ENCODE results near the gene TJAP1. TPM values are rescaled to one million over a fixed set of nuclear protein-coding genes. Genes with fewer than 3 reads are reported as not detected.

Gene TJAP1
- polyA plus RNA-seq, 1 donor (not counting 4 experiments of a cell fraction or from before 2014, with no cell fraction given): 23.3 TPM

DNA sequence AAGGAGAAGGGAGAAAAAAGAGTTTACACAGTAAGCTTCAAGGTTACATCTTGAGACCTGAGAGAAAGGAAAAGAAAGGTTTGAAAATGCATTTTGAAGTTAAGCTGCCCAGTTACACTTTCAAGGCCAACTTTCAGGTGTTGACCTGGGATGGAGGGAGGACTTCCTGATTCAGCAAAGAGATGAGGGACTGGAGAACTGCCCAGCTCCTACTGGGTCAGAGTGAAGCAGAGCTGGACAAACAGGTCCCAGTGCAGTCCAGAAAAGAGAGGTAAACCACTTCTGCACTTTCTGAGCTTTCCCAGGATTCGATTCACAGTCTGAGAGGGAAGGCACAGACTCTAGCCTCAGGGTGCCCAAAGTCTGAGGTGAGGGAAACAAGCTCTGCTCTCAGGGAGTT lies 6.0 kb upstream of the TJAP1 start:
- no peaks in the 10 kb centered on the region for H3K9me3 ChIP-seq (ENCODE audit: control insufficient read depth, low read depth, low read length)
- no peak overlapping the region for H2AFZ ChIP-seq (ENCODE audit: control insufficient read depth, low read length)
- H4K20me1 ChIP-seq (ENCODE audit: control insufficient read depth, extremely low read depth, insufficient read depth, low read length): no peaks in the 10 kb centered on the region
- H3K27me3 ChIP-seq (ENCODE audit: control insufficient read depth, extremely low read depth, insufficient read depth, low read length): no peaks in the 10 kb centered on the region
- DNase-seq (ENCODE audit: low read depth, low spot score) (no peak), FAIRE-seq (no peak)
- H3K9ac ChIP-seq (ENCODE audit: control insufficient read depth, extremely low read depth, insufficient read depth, low read length): no peak overlapping the region
- dilution Hi-C loops (cut with MboI; ENCODE audit: extremely low pct_ligation_motif_present, low sequenced_read_pairs): no loop called here
- H3K4me1 ChIP-seq (ENCODE audit: control insufficient read depth, extremely low read depth, insufficient read depth, low read length): peaks cover 22% of the 10 kb centered on the region
- H3K79me2 ChIP-seq (ENCODE audit: control insufficient read depth, insufficient read depth, low read length): no peaks in the 10 kb centered on the region
- TF ChIP-seq CTCF (optimal IDR thresholded peaks at IDR 0.05 in 1 of 3, IDR thresholded peaks at IDR 0.05 in 1 of 3, conservative IDR thresholded peaks at IDR 0.05 in 1 of 3; ENCODE audit: extremely low read depth in 1 of 3, insufficient read depth in 2 of 3, low read length in 3 of 3) (no peak), EZH2 (IDR thresholded peaks at IDR 0.05; ENCODE audit: low read length) (no peak)
- H3K36me3 ChIP-seq (ENCODE audit: control insufficient read depth in 2 of 2, extremely low read depth in 1 of 2, insufficient read depth in 2 of 2, low read length in 2 of 2): no peaks in the 10 kb centered on the region
- H3K4me3 ChIP-seq (ENCODE audit: control insufficient read depth in 2 of 3, extremely low read depth in 1 of 3, insufficient read depth in 2 of 3, low read depth in 1 of 3, low read length in 3 of 3): no peak overlapping the region
- no peak overlapping the region for H3K27ac ChIP-seq (ENCODE audit: control insufficient read depth, insufficient read depth, low read length)
- no peak overlapping the region for H3K4me2 ChIP-seq (ENCODE audit: control insufficient read depth, extremely low read depth, insufficient read depth, low read depth, low read length)
- no peaks in the 10 kb centered on the region for H3K9me1 ChIP-seq (ENCODE audit: control insufficient read depth, extremely low read depth, insufficient read depth, low read length)

DNA sequence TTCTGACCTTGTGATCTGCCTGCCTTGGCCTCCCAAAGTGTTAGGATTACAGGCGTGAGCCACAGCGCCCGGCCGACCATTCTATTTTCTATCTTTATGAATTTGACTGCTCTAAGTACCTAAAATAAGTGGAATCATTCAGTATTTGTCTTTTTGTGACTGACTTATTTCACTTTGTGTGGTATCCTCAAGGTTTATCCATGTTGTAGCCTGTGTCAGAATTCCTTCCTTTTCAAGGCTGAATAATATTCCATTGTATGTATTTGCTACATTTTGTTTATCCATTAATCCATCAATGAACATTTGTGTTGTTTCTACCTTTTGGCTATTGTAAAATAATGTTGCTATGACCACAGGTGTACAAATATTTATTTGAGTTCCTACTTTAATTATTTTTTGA lies 4.9 kb upstream of the TJAP1 start:
- no peaks in the 10 kb centered on the region for H3K79me2 ChIP-seq (ENCODE audit: control insufficient read depth, insufficient read depth, low read length)
- dilution Hi-C loops (cut with MboI; ENCODE audit: extremely low pct_ligation_motif_present, low sequenced_read_pairs): no loop called here
- TF ChIP-seq EZH2 (IDR thresholded peaks at IDR 0.05; ENCODE audit: low read length) (no peak), CTCF (optimal IDR thresholded peaks at IDR 0.05 in 1 of 3, IDR thresholded peaks at IDR 0.05 in 1 of 3, conservative IDR thresholded peaks at IDR 0.05 in 1 of 3; ENCODE audit: extremely low read depth in 1 of 3, insufficient read depth in 2 of 3, low read length in 3 of 3) (no peak)
- DNase-seq (ENCODE audit: low read depth, low spot score) (no peak), FAIRE-seq (no peak)
- H3K4me2 ChIP-seq (ENCODE audit: control insufficient read depth, extremely low read depth, insufficient read depth, low read depth, low read length): no peak overlapping the region
- H2AFZ ChIP-seq (ENCODE audit: control insufficient read depth, low read length): no peak overlapping the region
- no peak overlapping the region for H3K9ac ChIP-seq (ENCODE audit: control insufficient read depth, extremely low read depth, insufficient read depth, low read length)
- H3K27ac ChIP-seq (ENCODE audit: control insufficient read depth, insufficient read depth, low read length): no peak overlapping the region
- H3K9me3 ChIP-seq (ENCODE audit: control insufficient read depth, low read depth, low read length): no peaks in the 10 kb centered on the region
- no peaks in the 10 kb centered on the region for H4K20me1 ChIP-seq (ENCODE audit: control insufficient read depth, extremely low read depth, insufficient read depth, low read length)
- H3K9me1 ChIP-seq (ENCODE audit: control insufficient read depth, extremely low read depth, insufficient read depth, low read length): no peaks in the 10 kb centered on the region
- peaks cover 17% of the 10 kb centered on the region for H3K4me1 ChIP-seq (ENCODE audit: control insufficient read depth, extremely low read depth, insufficient read depth, low read length)
- no peaks in the 10 kb centered on the region for H3K36me3 ChIP-seq (ENCODE audit: control insufficient read depth in 2 of 2, extremely low read depth in 1 of 2, insufficient read depth in 2 of 2, low read length in 2 of 2)
- H3K4me3 ChIP-seq (ENCODE audit: control insufficient read depth in 2 of 3, extremely low read depth in 1 of 3, insufficient read depth in 2 of 3, low read depth in 1 of 3, low read length in 3 of 3): no peak overlapping the region
- no peaks in the 10 kb centered on the region for H3K27me3 ChIP-seq (ENCODE audit: control insufficient read depth, extremely low read depth, insufficient read depth, low read length)

Data from keratinocyte (primary cell).